Breast epithelium (tissue), 4 donors: Measurements from ENCODE around the gene COL6A2. TPM values are rescaled to one million over a fixed set of nuclear protein-coding genes. Genes with fewer than 3 reads are reported as not detected.

Source experiments
- DNase-seq, 2 donors: peaks; one replicate each; pipeline ENCODE4 v3.0.0-alpha.2; 2019; ENCODE audit warnings: low spot score in 2 of 2
- H3K27ac ChIP-seq, 2 donors: fragments of 200-600 bp; sonication (generic) in 1 of 2; one replicate each; pipeline ENCODE4 v1.5.1; 2016 to 2019; ENCODE audit warnings: mild to moderate bottlenecking in 1 of 2
- H3K27me3 ChIP-seq, 2 donors: fragments of 200-600 bp; sonication (generic) in 1 of 2; one replicate each; pipeline versions ENCODE4 v1.5.1 to v1.6.0; 2017 to 2019; ENCODE audit warnings: control low read depth in 1 of 2, mild to moderate bottlenecking in 1 of 2
- H3K36me3 ChIP-seq: fragments of 200-600 bp; one replicate; pipeline ENCODE4 v1.5.1; 2019
- H3K4me1 ChIP-seq, 2 donors: fragments of 200-600 bp; sonication (generic); one replicate each; pipeline ENCODE4 v1.5.1; 2016 to 2019; ENCODE audit warnings: control low read depth in 1 of 2
- H3K4me3 ChIP-seq, 3 donors: fragments of 200-600 bp; sonication (generic); 1 replicate in 2 of 3; 2 replicates in 1 of 3; pipeline ENCODE4 v1.5.1; 2016 to 2019; ENCODE audit warnings: mild to moderate bottlenecking in 3 of 3, moderate library complexity in 2 of 3
- H3K9me3 ChIP-seq, 2 donors: fragments of 200-600 bp; sonication (generic) in 1 of 2; one replicate each; pipeline ENCODE4 v1.5.1; 2016 to 2019; ENCODE audit warnings: control low read depth in 1 of 2
- CTCF ChIP-seq, 3 donors: fragments of 450-650 bp; IDR thresholded peaks; one replicate each; pipeline ENCODE4 v1.5.1; 2016 to 2017; ENCODE audit warnings: antibody characterized with exemption in 3 of 3, mild to moderate bottlenecking in 3 of 3, moderate library complexity in 3 of 3
- POLR2A ChIP-seq: fragments of 450-650 bp; IDR thresholded peaks from one replicate; pipeline ENCODE4 v1.6.1; 2016; ENCODE audit warnings: antibody characterized with exemption, mild to moderate bottlenecking, moderate library complexity
- POLR2AphosphoS5 ChIP-seq, 3 donors: sonication (generic); formaldehyde crosslinking; IDR thresholded peaks; one replicate each; pipeline ENCODE4 v1.6.1; 2017; ENCODE audit warnings: antibody characterized with exemption in 3 of 3
- intact Hi-C: fragments of 100-400 bp; cut with DNase I; formaldehyde crosslinking; loops from one replicate; pipeline ENCODE4 v1.15.1; 2023; ENCODE audit warnings: low total_unique reads
- total RNA-seq, 3 donors: library from RNA; depleted of rRNA; stranded (reverse); fragments of >200 nt; gene quantifications; one replicate each; pipeline ENCODE4 v1.1.0, GENCODE V29; 2016

The COL6A2 gene
- total RNA-seq, 3 donors from 2014 or later: 177 to 1,266 (median 418) TPM

GRCh38 chr21:46116189-46116775, 18.4 kb downstream of the COL6A2 start:
- H3K4me3 ChIP-seq: no peak overlapping the region
- no peaks in the 10 kb centered on the region for H3K36me3 ChIP-seq
- peak in 1 of 2 donors; percentile 39 for DNase-seq
- no peaks in the 10 kb centered on the region for H3K4me1 ChIP-seq
- H3K27me3 ChIP-seq: no peaks in the 10 kb centered on the region
- H3K9me3 ChIP-seq: peaks cover 4 to 6% of the 10 kb centered on the region in 2 donors
- TF ChIP-seq POLR2A (no peak), POLR2AphosphoS5 (IDR thresholded peaks at IDR 0.05) (no peak), CTCF (IDR thresholded peaks at IDR 0.05) (no peak)
- H3K27ac ChIP-seq: peak overlapping the region in 1 of 2 donors; percentile 43
- intact Hi-C loops: no loop called here

DNA sequence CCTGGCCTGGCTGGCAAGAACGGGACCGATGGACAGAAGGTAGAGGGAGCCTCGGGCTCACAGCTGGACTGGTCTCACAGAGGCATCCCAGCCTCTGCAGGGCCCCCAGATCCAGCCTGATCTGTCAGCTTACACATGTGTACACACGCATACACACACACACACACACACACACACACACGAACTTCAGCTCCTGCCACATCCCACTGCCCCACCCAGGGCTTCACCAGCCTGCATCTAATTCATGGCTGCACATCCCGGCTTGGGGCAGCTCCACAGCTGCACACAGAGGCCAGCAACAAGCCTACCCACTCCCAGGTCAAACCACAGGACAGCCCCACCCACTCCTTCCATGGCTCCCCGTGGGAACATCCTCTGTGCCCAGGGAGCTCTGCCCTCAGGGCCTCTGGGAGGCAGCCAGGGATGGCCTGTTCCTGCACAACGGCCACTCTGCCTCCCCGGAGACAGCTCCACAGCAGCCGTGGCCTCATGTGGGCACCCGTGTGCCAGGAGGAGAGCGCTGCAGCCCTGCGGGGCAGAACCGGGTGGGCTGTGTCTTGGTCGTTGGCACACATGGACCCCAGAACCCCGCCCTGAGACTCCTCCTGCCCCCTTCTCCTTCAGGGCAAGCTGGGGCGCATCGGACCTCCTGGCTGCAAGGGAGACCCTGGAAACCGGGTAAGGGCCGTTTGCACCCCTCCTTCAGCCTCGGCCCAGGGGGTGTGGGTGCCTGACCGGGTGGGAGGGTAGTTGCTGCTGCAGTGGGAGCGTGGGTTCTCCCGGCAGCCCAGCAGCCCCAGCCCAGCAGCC, 19.1 kb downstream of the COL6A2 start:
- Histone ChIP-seq H3K27me3 (no peaks in the 10 kb centered on the region), H3K9me3 (peaks cover 4 to 6% of the 10 kb centered on the region in 2 donors), H3K27ac (peak overlapping the region in 1 of 2 donors; percentile 52), H3K4me1 (no peaks in the 10 kb centered on the region), H3K36me3 (no peaks in the 10 kb centered on the region), H3K4me3 (no peak overlapping the region)
- intact Hi-C loops: no loop called here
- peak in 1 of 2 donors; percentile 42 for DNase-seq
- TF ChIP-seq POLR2A (no peak), POLR2AphosphoS5 (IDR thresholded peaks at IDR 0.05) (no peak), CTCF (IDR thresholded peaks at IDR 0.05) (no peak)

DNA sequence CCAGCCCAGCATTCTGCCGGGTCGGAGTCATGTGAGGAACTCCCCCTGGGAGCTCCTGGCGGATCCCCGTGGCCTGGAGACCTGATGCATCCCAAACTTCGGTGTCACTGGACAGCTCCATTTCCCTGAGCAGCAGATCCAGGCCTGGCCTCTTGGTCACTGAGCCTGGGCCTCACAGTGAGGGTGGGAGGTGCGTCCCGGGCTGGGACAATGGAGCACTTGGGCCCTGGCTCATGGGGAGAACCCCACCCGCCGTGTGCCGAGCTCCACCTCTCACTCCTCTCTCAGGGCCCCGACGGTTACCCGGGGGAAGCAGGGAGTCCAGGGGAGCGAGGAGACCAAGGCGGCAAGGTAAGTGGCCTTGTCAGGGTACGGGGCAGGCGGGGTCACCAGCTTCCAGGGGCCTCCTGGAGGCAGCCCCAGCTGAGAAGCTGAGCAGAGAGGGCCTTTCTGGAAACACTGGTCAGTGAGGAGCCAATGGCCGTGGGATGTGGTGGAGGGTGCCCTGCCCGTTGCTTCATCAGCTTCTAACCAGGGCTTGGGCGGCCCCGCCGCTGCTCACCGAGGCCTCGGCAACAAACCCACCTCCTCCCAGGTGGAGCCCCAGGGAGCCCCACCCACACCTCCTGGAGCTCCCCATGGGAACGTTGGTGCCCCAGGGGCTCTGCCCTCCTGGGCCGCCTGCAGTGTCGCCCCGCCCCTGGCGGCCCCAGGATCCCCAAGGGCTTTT, 19.8 kb downstream of the COL6A2 start:
- Histone ChIP-seq H3K4me1 (no peaks in the 10 kb centered on the region), H3K27me3 (no peaks in the 10 kb centered on the region), H3K4me3 (no peak overlapping the region), H3K27ac (peak overlapping the region in 1 of 2 donors; percentile 52), H3K36me3 (no peaks in the 10 kb centered on the region), H3K9me3 (peaks cover 4 to 6% of the 10 kb centered on the region in 2 donors)
- intact Hi-C loops: no loop called here
- peak in 1 of 2 donors; percentile 40 for DNase-seq
- TF ChIP-seq POLR2A: no peak
- TF ChIP-seq CTCF (IDR thresholded peaks at IDR 0.05): no peak
- no peak for TF ChIP-seq POLR2AphosphoS5 (IDR thresholded peaks at IDR 0.05)

DNA sequence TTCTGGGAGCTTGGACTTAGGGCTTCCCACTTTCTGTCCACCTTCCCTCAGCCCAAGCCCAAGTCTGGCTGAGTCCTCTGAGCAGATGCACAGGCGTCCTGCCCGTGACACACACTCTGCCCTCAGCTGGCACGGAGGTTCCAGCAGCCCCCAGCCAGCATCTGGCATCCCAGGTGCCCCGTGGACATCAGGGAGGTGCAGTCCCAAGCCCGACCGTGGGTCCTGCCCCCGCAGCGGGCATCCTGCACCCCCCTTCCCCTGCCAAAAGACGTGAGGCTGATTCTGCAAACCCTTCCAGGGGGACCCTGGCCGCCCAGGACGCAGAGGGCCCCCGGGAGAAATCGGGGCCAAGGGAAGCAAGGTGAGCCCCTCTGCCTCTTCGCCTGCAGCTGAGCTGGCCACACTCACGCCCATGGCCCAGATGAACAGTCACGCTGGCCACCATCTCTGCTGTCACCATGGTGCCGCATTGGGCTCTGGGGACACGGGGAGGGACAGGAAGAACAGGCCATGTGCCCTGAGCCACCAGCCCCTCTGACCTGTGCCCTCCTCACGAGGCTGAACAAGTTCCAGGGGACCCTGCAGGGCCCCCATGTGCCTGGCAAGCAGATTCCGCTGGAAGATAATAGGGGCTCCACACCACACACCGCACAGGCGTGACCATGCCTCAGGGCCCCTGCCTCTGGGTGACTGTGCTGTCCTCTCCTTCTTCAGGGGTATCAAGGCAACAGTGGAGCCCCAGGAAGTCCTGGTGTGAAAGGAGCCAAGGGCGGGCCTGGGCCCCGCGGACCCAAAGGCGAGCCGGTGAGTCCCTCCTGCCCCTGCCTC, 20.6 kb downstream of the COL6A2 start:
- no peaks in the 10 kb centered on the region for H3K4me1 ChIP-seq
- DNase-seq: peak in 1 of 2 donors; percentile 41
- no peak for TF ChIP-seq CTCF (IDR thresholded peaks at IDR 0.05)
- TF ChIP-seq POLR2AphosphoS5 (IDR thresholded peaks at IDR 0.05): no peak
- no peak for TF ChIP-seq POLR2A
- peaks cover 4 to 6% of the 10 kb centered on the region in 2 donors for H3K9me3 ChIP-seq
- no peak overlapping the region for H3K4me3 ChIP-seq
- H3K27ac ChIP-seq: peak overlapping the region in 1 of 2 donors; percentile 55
- H3K36me3 ChIP-seq: no peaks in the 10 kb centered on the region
- H3K27me3 ChIP-seq: no peaks in the 10 kb centered on the region
- intact Hi-C loops: no loop called here
